Neutrophil (primary cell): Measurements from ENCODE around the gene PLB1.

Experiments
- H3K27ac ChIP-seq: fragments of 200-600 bp; sonication (generic); 2 replicates; pipeline ENCODE4 v1.5.1; 2016; ENCODE audit warnings: mild to moderate bottlenecking, moderate library complexity
- H3K27me3 ChIP-seq: fragments of 200-600 bp; sonication (generic); 2 replicates; pipeline ENCODE4 v1.6.0; 2016; ENCODE audit warnings: mild to moderate bottlenecking
- H3K36me3 ChIP-seq: fragments of 200-600 bp; sonication (generic); 2 replicates; pipeline ENCODE4 v1.5.1; 2017
- H3K4me1 ChIP-seq, 2 experiments: fragments of 200-600 bp in 1 of 2; sonication (generic) in 1 of 2; 1 replicate in 1 of 2; 2 replicates in 1 of 2; pipeline versions ENCODE4 v1.5.1 to v1.6.1; 2013 to 2016; ENCODE audit warnings: low read depth in 1 of 2, low read length in 1 of 2, mild to moderate bottlenecking in 1 of 2, moderate library complexity in 1 of 2; ENCODE audit not compliant: control insufficient read depth in 1 of 2, insufficient read depth in 1 of 2
- H3K4me3 ChIP-seq, 2 experiments: fragments of 200-600 bp in 1 of 2; sonication (generic) in 1 of 2; 1 replicate in 1 of 2; 2 replicates in 1 of 2; pipeline ENCODE4 v1.5.1; 2013 to 2016; ENCODE audit warnings: low read depth in 1 of 2, low read length in 1 of 2, mild to moderate bottlenecking in 1 of 2, moderate library complexity in 1 of 2
- H3K9me3 ChIP-seq: fragments of 200-600 bp; sonication (generic); 2 replicates; pipeline ENCODE4 v1.5.1; 2016
- CTCF ChIP-seq: fragments of 200-600 bp; sonication (generic); IDR thresholded peaks from 2 replicates; pipeline ENCODE4 v1.5.1; 2016; ENCODE audit warnings: antibody characterized with exemption

Gene PLB1

GRCh38 chr2:28577791-28578680 lies 82.2 kb downstream of the PLB1 start:
- Histone ChIP-seq H3K36me3 (peaks cover 5% of the 10 kb centered on the region), H3K9me3 (no peaks in the 10 kb centered on the region), H3K4me1 (no peaks in the 10 kb centered on the region), H3K4me3 (no peak overlapping the region), H3K27ac (no peak overlapping the region), H3K27me3 (no peaks in the 10 kb centered on the region)
- TF ChIP-seq CTCF: no peak

GRCh38 chr2:28578774-28579173 lies 82.9 kb downstream of the PLB1 start:
- no peak for TF ChIP-seq CTCF
- H3K27ac ChIP-seq: no peak overlapping the region
- H3K4me1 ChIP-seq: no peaks in the 10 kb centered on the region
- H3K27me3 ChIP-seq: no peaks in the 10 kb centered on the region
- H3K9me3 ChIP-seq: no peaks in the 10 kb centered on the region
- H3K36me3 ChIP-seq: peaks cover 5% of the 10 kb centered on the region
- H3K4me3 ChIP-seq: no peak overlapping the region

- no peak for TF ChIP-seq CTCF
- Histone ChIP-seq H3K27ac (no peak overlapping the region), H3K36me3 (peaks cover 5% of the 10 kb centered on the region), H3K27me3 (no peaks in the 10 kb centered on the region), H3K4me1 (no peaks in the 10 kb centered on the region), H3K9me3 (no peaks in the 10 kb centered on the region), H3K4me3 (no peak overlapping the region)
Measured at GRCh38 chr2:28579606-28580005, 83.7 kb downstream of the PLB1 start.

- no peaks in the 10 kb centered on the region for H3K4me1 ChIP-seq
- no peaks in the 10 kb centered on the region for H3K9me3 ChIP-seq
- no peak overlapping the region for H3K27ac ChIP-seq
- no peaks in the 10 kb centered on the region for H3K27me3 ChIP-seq
- no peak for TF ChIP-seq CTCF
- peaks cover 5% of the 10 kb centered on the region for H3K36me3 ChIP-seq
- H3K4me3 ChIP-seq: no peak overlapping the region
Measured at GRCh38 chr2:28580078-28580477, 84.2 kb downstream of the PLB1 start.

- Histone ChIP-seq H3K36me3 (peaks cover 11% of the 10 kb centered on the region), H3K4me3 (no peak overlapping the region), H3K27me3 (no peaks in the 10 kb centered on the region), H3K9me3 (no peaks in the 10 kb centered on the region), H3K4me1 (no peaks in the 10 kb centered on the region), H3K27ac (no peak overlapping the region)
- TF ChIP-seq CTCF: no peak
Measured at GRCh38 chr2:28581312-28581711, 85.5 kb downstream of the PLB1 start.
